IMR-90 (cell line): ENCODE data around the gene GABRE. TPM values are rescaled to one million over a fixed set of nuclear protein-coding genes. Genes with fewer than 3 reads are reported as not detected.

Experiments used
- ATAC-seq: fragments of 200-7000 bp; cut with Tn5 transposase; 2 replicates; pipeline ENCODE4 v1.9.1; 2020; ENCODE audit warnings: low read depth, mild to moderate bottlenecking, moderate library complexity
- BruUV-seq: library from RNA; stranded (reverse); fragments of 400-500 nt; replicated peaks from 2 replicates; lab custom pipeline; 2021; lab: Mats Ljungman, UMichigan
- CTCF ChIA-PET: fragments of 300-600 bp; formaldehyde crosslinking; extraction: SDS; loops from one replicate; lab custom pipeline; 2021; ENCODE audit warnings: antibody characterized with exemption; lab: Yijun Ruan, JAX
- POLR2A ChIA-PET: fragments of 300-600 bp; sonication (Branson Sonifier 250); formaldehyde crosslinking; loops from one replicate; lab custom pipeline; 2022; ENCODE audit warnings: antibody characterized with exemption; ENCODE audit not compliant: unreplicated experiment; lab: Charles Lee
- DNase-seq: peaks from one replicate; pipeline ENCODE4 v3.0.0; 2013
- H2AFZ ChIP-seq: replicated peaks from 2 replicates; pipeline ENCODE3; 2013; ENCODE audit warnings: low read length, mild to moderate bottlenecking; ENCODE audit not compliant: poor library complexity
- H2AK5ac ChIP-seq: 2 replicates; pipeline ENCODE4 v1.6.1; 2013; ENCODE audit warnings: low read depth, low read length, inconsistent platforms
- H2AK9ac ChIP-seq: replicated peaks from 2 replicates; pipeline ENCODE3; 2013; ENCODE audit warnings: mild to moderate bottlenecking, low read depth, low read length, moderate library complexity; ENCODE audit not compliant: poor library complexity
- H2BK120ac ChIP-seq: 2 replicates; pipeline ENCODE4 v1.6.1; 2013; ENCODE audit warnings: low read depth, low read length, inconsistent platforms
- H2BK15ac ChIP-seq: 3 replicates; pipeline ENCODE4 v1.6.1; 2013; ENCODE audit warnings: low read depth, low read length, inconsistent platforms
- H2BK20ac ChIP-seq: 2 replicates; pipeline ENCODE4 v1.6.1; 2013; ENCODE audit warnings: low read depth, mild to moderate bottlenecking, inconsistent platforms, low read length, moderate library complexity
- H2BK5ac ChIP-seq: 2 replicates; pipeline ENCODE4 v1.6.1; 2013; ENCODE audit warnings: mild to moderate bottlenecking, low read depth, low read length, inconsistent platforms; ENCODE audit not compliant: poor library complexity, severe bottlenecking
- H3K14ac ChIP-seq: replicated peaks from 2 replicates; pipeline ENCODE4 v1.6.1; 2013; ENCODE audit warnings: low read depth, low read length, inconsistent platforms
- H3K18ac ChIP-seq: 2 replicates; pipeline ENCODE4 v1.6.1; 2013; ENCODE audit warnings: low read depth, low read length, control low read depth
- H3K23ac ChIP-seq: 2 replicates; pipeline ENCODE4 v1.6.1; 2013; ENCODE audit warnings: low read depth, low read length, inconsistent platforms
- H3K27ac ChIP-seq: 2 replicates; pipeline ENCODE4 v1.5.1; 2013; ENCODE audit warnings: mild to moderate bottlenecking, control low read depth, low read length; ENCODE audit not compliant: insufficient read depth
- H3K27me3 ChIP-seq: 2 replicates; pipeline ENCODE4 v1.6.1; 2013; ENCODE audit warnings: low read length; ENCODE audit not compliant: control insufficient read depth, insufficient read depth
- H3K36me3 ChIP-seq: 2 replicates; pipeline ENCODE4 v1.6.1; 2013; ENCODE audit warnings: low read length, mixed read lengths; ENCODE audit not compliant: control insufficient read depth, insufficient read depth
- H3K4ac ChIP-seq: 2 replicates; pipeline ENCODE4 v1.6.1; 2013; ENCODE audit warnings: low read depth, low read length, inconsistent platforms
- H3K4me1 ChIP-seq: 2 replicates; pipeline ENCODE4 v1.6.1; 2013; ENCODE audit warnings: low read length, mixed read lengths; ENCODE audit not compliant: control insufficient read depth, insufficient read depth
- H3K4me2 ChIP-seq: 2 replicates; pipeline ENCODE4 v1.6.1; 2013; ENCODE audit warnings: low read depth, mild to moderate bottlenecking, control low read depth, low read length, moderate library complexity
- H3K4me3 ChIP-seq: 2 replicates; pipeline ENCODE4 v1.5.1; 2013; ENCODE audit warnings: low read depth, mild to moderate bottlenecking, control low read depth, low read length, moderate library complexity; ENCODE audit not compliant: insufficient read depth
- H3K56ac ChIP-seq: 2 replicates; pipeline ENCODE4 v1.6.1; 2013; ENCODE audit warnings: low read length, inconsistent platforms; ENCODE audit not compliant: insufficient read depth; ENCODE audit errors: extremely low read depth
- H3K79me1 ChIP-seq, 2 experiments: 2 replicates each; pipeline ENCODE4 v1.6.1; 2013; ENCODE audit warnings: low read length in 2 of 2, inconsistent platforms in 1 of 2, low read depth in 1 of 2
- H3K9ac ChIP-seq: 2 replicates; pipeline ENCODE4 v1.6.1; 2013; ENCODE audit warnings: low read depth, low read length, control low read depth
- H3K9me1 ChIP-seq: 2 replicates; pipeline ENCODE4 v1.6.1; 2013; ENCODE audit warnings: low read length, inconsistent platforms; ENCODE audit not compliant: insufficient read depth
- H3K9me3 ChIP-seq: 2 replicates; pipeline ENCODE4 v1.6.1; 2013; ENCODE audit warnings: low read length; ENCODE audit not compliant: control insufficient read depth, insufficient read depth
- H4K20me1 ChIP-seq: 2 replicates; pipeline ENCODE4 v1.6.1; 2013; ENCODE audit warnings: low read length, inconsistent platforms; ENCODE audit not compliant: insufficient read depth
- H4K5ac ChIP-seq: 2 replicates; pipeline ENCODE4 v1.6.1; 2013; ENCODE audit warnings: mild to moderate bottlenecking, low read depth, low read length, control low read depth
- H4K8ac ChIP-seq, 2 experiments: 2 replicates each; pipeline ENCODE4 v1.6.1; 2013; ENCODE audit warnings: low read depth in 2 of 2, low read length in 2 of 2, control low read depth in 1 of 2, inconsistent platforms in 1 of 2
- H4K91ac ChIP-seq: 2 replicates; pipeline ENCODE4 v1.6.1; 2013; ENCODE audit warnings: low read depth, low read length, inconsistent platforms; ENCODE audit not compliant: insufficient read depth
- CEBPB ChIP-seq: IDR thresholded peaks from 2 replicates; pipeline ENCODE4 v1.6.1; 2012; ENCODE audit warnings: low read depth, low read length, improper control_type of control experiment
- CHD1 ChIP-seq: IDR thresholded peaks from 2 replicates; pipeline ENCODE4 v1.6.1; 2012; ENCODE audit warnings: low read depth, low read length, improper control_type of control experiment
- MXI1 ChIP-seq: IDR thresholded peaks from 2 replicates; pipeline ENCODE4 v1.6.1; 2012; ENCODE audit warnings: low read depth, mild to moderate bottlenecking, low read length, moderate library complexity, borderline replicate concordance
- NFE2L2 ChIP-seq: fragments of 150-350 bp; IDR thresholded peaks from 2 replicates; pipeline ENCODE4 v1.6.1; 2016; ENCODE audit warnings: low read depth, mild to moderate bottlenecking, low read length
- RAD21 ChIP-seq: IDR thresholded peaks from 2 replicates; pipeline ENCODE4 v1.6.1; 2012; ENCODE audit warnings: low read length, improper control_type of control experiment
- RCOR1 ChIP-seq: IDR thresholded peaks from 2 replicates; pipeline ENCODE4 v1.6.1; 2012; ENCODE audit warnings: mild to moderate bottlenecking, low read length, improper control_type of control experiment; ENCODE audit not compliant: insufficient replicate concordance
- RFX5 ChIP-seq: IDR thresholded peaks from 2 replicates; pipeline ENCODE4 v1.8.0; 2012; ENCODE audit warnings: low read depth, mild to moderate bottlenecking, low read length, moderate library complexity
- SMC3 ChIP-seq: fragments of 150-350 bp; IDR thresholded peaks from 2 replicates; pipeline ENCODE4 v1.6.1; 2016; ENCODE audit warnings: low read depth, mild to moderate bottlenecking, antibody characterized with exemption, low read length, moderate library complexity
- WGBS, 2 experiments: methylation state at CpG; one replicate each; pipeline versions ENCODE4 v1.1.5 to v1.1.7; 2013; ENCODE audit warnings: missing lambda C conversion rate in 2 of 2; ENCODE audit not compliant: insufficient read length in 1 of 2; ENCODE audit errors: extremely low coverage in 2 of 2; 5-methylcytosine and 5-hydroxymethylcytosine counted together
- dilution Hi-C: fragments of 300-500 bp; cut with HindIII; formaldehyde crosslinking; loops from one replicate; pipeline ENCODE4 v1.14.3; 2018; ENCODE audit warnings: low sequenced_read_pairs; ENCODE audit not compliant: unreplicated experiment
- in situ Hi-C: fragments of 300-500 bp; cut with MboI; formaldehyde crosslinking; loops from 3 replicates; pipeline ENCODE4 v1.14.3; 2019; ENCODE audit warnings: low sequenced_read_pairs, inconsistent platforms, mixed read lengths
- intact Hi-C: fragments of 100-400 bp; cut with micrococcal nuclease; formaldehyde crosslinking; loops from 2 replicates; pipeline ENCODE4 v1.10.0; 2022
- polyA plus RNA-seq, 3 experiments: library from polyadenylated mRNA; depleted of rRNA; stranded (reverse); fragments of >200 nt; gene quantifications; 2 replicates each; pipeline ENCODE4 v1.2.3, GENCODE V29; 2012; ENCODE audit warnings: low replicate concordance in 1 of 3
- total RNA-seq: library from RNA; depleted of rRNA; stranded (reverse); fragments of >200 nt; gene quantifications from 2 replicates; pipeline ENCODE4 v1.2.3, GENCODE V29; 2012
- TF ChIP-seq, protein P1 (sequence below): fragments of 150-350 bp; IDR thresholded peaks from 2 replicates; pipeline ENCODE4 v1.6.1; 2017; ENCODE audit warnings: mild to moderate bottlenecking, antibody characterized with exemption, low read length, low read depth
- TF ChIP-seq, protein P2 (sequence below): fragments of 150-350 bp; IDR thresholded peaks from 2 replicates; pipeline ENCODE4 v1.6.1; 2016; ENCODE audit warnings: low read depth, mild to moderate bottlenecking, low read length, moderate library complexity, borderline replicate concordance

Gene GABRE
- total and polyA plus RNA-seq, 2 of the 4 experiments (the other 2 are of a cell fraction): 1.3 to 1.6 TPM

DNA sequence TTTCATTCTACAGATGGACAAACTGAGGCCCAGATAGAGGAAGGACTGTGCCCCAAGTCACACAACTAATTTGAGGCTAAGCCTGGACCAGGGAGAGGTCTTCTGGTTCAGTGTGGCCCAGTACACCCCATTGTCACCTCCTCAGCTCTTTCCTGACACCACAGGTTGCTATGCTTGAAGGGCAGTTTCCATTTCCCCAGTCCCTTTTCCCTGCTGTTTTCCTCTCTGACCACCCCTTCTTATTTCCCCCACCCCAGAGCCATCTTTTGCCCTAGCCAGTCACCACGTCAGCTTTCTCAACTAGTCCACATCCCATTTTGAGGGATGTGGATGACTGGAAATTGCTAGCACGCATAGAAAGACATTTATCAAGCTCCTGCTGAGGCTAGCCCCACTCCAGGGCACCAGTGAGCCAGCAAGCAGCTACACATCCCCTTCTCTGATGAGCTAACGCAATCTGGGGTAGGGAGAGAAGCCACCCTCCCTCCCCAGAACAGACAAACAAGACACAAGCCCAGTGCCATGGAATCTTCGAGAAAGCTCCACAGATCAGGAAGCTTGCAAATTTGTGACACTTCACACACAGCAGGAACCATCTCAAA lies 1.3 kb downstream of the GABRE start:
- TF ChIP-seq NFE2L2: no peak
- TF ChIP-seq RAD21: no peak
- no peak for TF ChIP-seq MXI1
- no peak for TF ChIP-seq SMC3
- no peak for TF ChIP-seq CEBPB
- TF ChIP-seq, protein P1, sequence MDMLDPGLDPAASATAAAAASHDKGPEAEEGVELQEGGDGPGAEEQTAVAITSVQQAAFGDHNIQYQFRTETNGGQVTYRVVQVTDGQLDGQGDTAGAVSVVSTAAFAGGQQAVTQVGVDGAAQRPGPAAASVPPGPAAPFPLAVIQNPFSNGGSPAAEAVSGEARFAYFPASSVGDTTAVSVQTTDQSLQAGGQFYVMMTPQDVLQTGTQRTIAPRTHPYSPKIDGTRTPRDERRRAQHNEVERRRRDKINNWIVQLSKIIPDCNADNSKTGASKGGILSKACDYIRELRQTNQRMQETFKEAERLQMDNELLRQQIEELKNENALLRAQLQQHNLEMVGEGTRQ: no peak
- no peak for TF ChIP-seq RFX5
- TF ChIP-seq, protein P2, sequence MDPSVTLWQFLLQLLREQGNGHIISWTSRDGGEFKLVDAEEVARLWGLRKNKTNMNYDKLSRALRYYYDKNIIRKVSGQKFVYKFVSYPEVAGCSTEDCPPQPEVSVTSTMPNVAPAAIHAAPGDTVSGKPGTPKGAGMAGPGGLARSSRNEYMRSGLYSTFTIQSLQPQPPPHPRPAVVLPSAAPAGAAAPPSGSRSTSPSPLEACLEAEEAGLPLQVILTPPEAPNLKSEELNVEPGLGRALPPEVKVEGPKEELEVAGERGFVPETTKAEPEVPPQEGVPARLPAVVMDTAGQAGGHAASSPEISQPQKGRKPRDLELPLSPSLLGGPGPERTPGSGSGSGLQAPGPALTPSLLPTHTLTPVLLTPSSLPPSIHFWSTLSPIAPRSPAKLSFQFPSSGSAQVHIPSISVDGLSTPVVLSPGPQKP: no peak
- TF ChIP-seq RCOR1: no peak
- TF ChIP-seq CHD1: no peak
- no peak overlapping the region for H3K14ac ChIP-seq
- no peak overlapping the region for H4K8ac ChIP-seq
- no peak overlapping the region for H3K23ac ChIP-seq
- H2BK20ac ChIP-seq: no peak overlapping the region
- no peak overlapping the region for H2BK15ac ChIP-seq
- H3K56ac ChIP-seq: no peak overlapping the region
- H4K91ac ChIP-seq: no peak overlapping the region
- no peaks in the 10 kb centered on the region; the same call in 1 of the 2 replicates for H3K27me3 ChIP-seq
- H3K9ac ChIP-seq: no peak overlapping the region
- no peak overlapping the region for H2AFZ ChIP-seq
- H3K4ac ChIP-seq: no peak overlapping the region
- no peaks in the 10 kb centered on the region for H4K20me1 ChIP-seq
- H3K9me3 ChIP-seq: peaks cover 7% of the 10 kb centered on the region; the same call in 1 of the 2 replicates
- H3K79me1 ChIP-seq: no peaks in the 10 kb centered on the region
- no peak overlapping the region for H3K18ac ChIP-seq
- BruUV-seq: no TSS peak
- in situ Hi-C loops: no loop called here
- H2AK9ac ChIP-seq: no peak overlapping the region
- H3K4me3 ChIP-seq: peak overlapping the region; percentile 19; the same call in 1 of the 2 replicates
- H2BK5ac ChIP-seq: no peak overlapping the region
- ChIA-PET POLR2A (no interaction called here), CTCF (no interaction called here)
- H4K5ac ChIP-seq: no peak overlapping the region
- H3K4me1 ChIP-seq: no peaks in the 10 kb centered on the region
- no peak overlapping the region for H2BK120ac ChIP-seq
- H3K36me3 ChIP-seq: no peaks in the 10 kb centered on the region
- intact Hi-C loops: no loop called here
- dilution Hi-C loops: no loop called here
- ATAC-seq (no peak), DNase-seq (no peak)
- no CpG with 5 or more reads among the region's 4 CpGs for WGBS, 2 experiments
- no peak overlapping the region for H3K27ac ChIP-seq
- no peaks in the 10 kb centered on the region for H3K9me1 ChIP-seq
- no peak overlapping the region for H2AK5ac ChIP-seq
- H3K4me2 ChIP-seq: peak overlapping the region; percentile 41; the same call in 1 of the 2 replicates
